ENCODE data around the gene LCN15.
A peak's percentile ranks its signal among the peaks of the same experiment; 100 is the strongest.
"Not testable (repeated sequence)": the region's sequence is repeated elsewhere in the genome, so short reads cannot be mapped to it uniquely, and the experiment has no call there.

Gene LCN15

GRCh38 chr9:136711751-136712689 lies 52.3 kb downstream of the LCN15 start, which contains the start of gene DIPK1B:
Gene DIPK1B (plus strand): TSS chr9:136712572. CDS start chr9:136712666, 94 bp downstream.
- H3K27ac ChIP-seq (ENCODE audit: low read length): no peak within 1 kb of the TSS
- TF ChIP-seq CTCF (IDR thresholded peaks at IDR 0.05; ENCODE audit: low read depth, low read length): no peak
- TF ChIP-seq EZH2phosphoT487 (IDR thresholded peaks at IDR 0.05; ENCODE audit: low read depth): no peak
- no peaks in the 10 kb centered on the region for H3K79me2 ChIP-seq (ENCODE audit: low read length)
- H4K20me1 ChIP-seq (ENCODE audit: insufficient read depth, low read length): no peaks in the 10 kb centered on the region
- no peaks in the 10 kb centered on the region for H3K4me1 ChIP-seq (ENCODE audit: low read length)
- no peak within 1 kb of the TSS for H2AFZ ChIP-seq (ENCODE audit: low read depth, low read length)
- H3K4me2 ChIP-seq (ENCODE audit: low read length): peak within 1 kb of the TSS; percentile 72
- H3K9ac ChIP-seq (ENCODE audit: low read length): peak within 1 kb of the TSS; percentile 63
- no peaks in the 10 kb centered on the region for H3K36me3 ChIP-seq (replicated peaks; ENCODE audit: low read depth, low read length)
- peak within 1 kb of the TSS; percentile 81 for H3K4me3 ChIP-seq (ENCODE audit: low read length)
- H3K9me3 ChIP-seq (ENCODE audit: insufficient read depth, low read length): no peaks in the 10 kb centered on the region
- peaks cover 4% of the 10 kb centered on the region; the same call in 1 of the 2 replicates for H3K27me3 ChIP-seq (ENCODE audit: low read depth, low read length)

DNA sequence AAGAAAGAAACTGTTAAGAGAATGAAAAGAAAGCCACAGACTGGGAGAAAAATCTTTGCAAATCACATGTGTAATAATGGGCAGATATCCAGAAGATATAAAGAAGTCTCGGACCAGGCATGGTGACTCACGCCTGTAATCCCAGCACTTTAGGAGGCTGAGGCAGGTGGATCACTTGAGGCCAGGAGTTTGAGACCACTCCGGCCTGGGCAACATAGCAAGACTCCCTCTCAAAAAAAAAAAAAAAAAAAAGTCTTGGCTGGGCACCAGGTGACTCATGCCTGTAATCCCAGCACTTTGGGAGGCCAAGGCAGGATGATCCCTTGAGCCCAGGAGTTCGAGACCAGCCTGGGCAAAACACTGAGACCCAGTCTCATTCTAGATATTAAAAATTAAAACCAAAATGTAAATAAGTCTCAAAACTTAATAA lies 53.1 kb downstream of the LCN15 start:
- not testable (repeated sequence) for H3K9me3 ChIP-seq (ENCODE audit: insufficient read depth, low read length); H4K20me1 ChIP-seq (ENCODE audit: insufficient read depth, low read length); H3K27me3 ChIP-seq (ENCODE audit: low read depth, low read length); H3K4me3 ChIP-seq (ENCODE audit: low read length); H3K27ac ChIP-seq (ENCODE audit: low read length); H3K36me3 ChIP-seq (replicated peaks; ENCODE audit: low read depth, low read length); H3K79me2 ChIP-seq (ENCODE audit: low read length); H3K4me1 ChIP-seq (ENCODE audit: low read length); H3K9ac ChIP-seq (ENCODE audit: low read length); H2AFZ ChIP-seq (ENCODE audit: low read depth, low read length); H3K4me2 ChIP-seq (ENCODE audit: low read length)

- no peak for TF ChIP-seq CTCF (IDR thresholded peaks at IDR 0.05; ENCODE audit: low read depth, low read length)
- no peak for TF ChIP-seq EZH2phosphoT487 (IDR thresholded peaks at IDR 0.05; ENCODE audit: low read depth)
- Histone ChIP-seq H3K36me3 (replicated peaks; ENCODE audit: low read depth, low read length) (no peaks in the 10 kb centered on the region), H3K27ac (ENCODE audit: low read length) (no peak overlapping the region), H4K20me1 (ENCODE audit: insufficient read depth, low read length) (no peaks in the 10 kb centered on the region), H3K4me3 (ENCODE audit: low read length) (no peak overlapping the region), H3K79me2 (ENCODE audit: low read length) (no peaks in the 10 kb centered on the region), H3K4me2 (ENCODE audit: low read length) (no peak overlapping the region), H3K4me1 (ENCODE audit: low read length) (no peaks in the 10 kb centered on the region), H3K9ac (ENCODE audit: low read length) (no peak overlapping the region), H2AFZ (ENCODE audit: low read depth, low read length) (no peak overlapping the region), H3K27me3 (ENCODE audit: low read depth, low read length) (peaks cover 13% of the 10 kb centered on the region), H3K9me3 (ENCODE audit: insufficient read depth, low read length) (no peaks in the 10 kb centered on the region)
Measured at GRCh38 chr9:136710543-136710942, 53.8 kb downstream of the LCN15 start.

Measured in OCI-LY3 (cell line).